Measurements from ENCODE around the gene CLCA4. TPM values are rescaled to one million over a fixed set of nuclear protein-coding genes. Genes with fewer than 3 reads are reported as not detected.
A peak's percentile ranks its signal among the peaks of the same experiment; 100 is the strongest.
"Not testable (repeated sequence)": the region's sequence is repeated elsewhere in the genome, so short reads cannot be mapped to it uniquely, and the experiment has no call there.

The CLCA4 gene
- total RNA-seq, 2 donors from 2014 or later = not detected

- ATAC-seq (no peak), DNase-seq (ENCODE audit: low spot score in 2 of 2) (no peak)
- H3K27ac Mint-ChIP-seq = no peak overlapping the region
- H3K36me3 Mint-ChIP-seq = no peaks in the 10 kb centered on the region
- no peaks in the 10 kb centered on the region for H3K9me3 Mint-ChIP-seq
Observed at GRCh38 chr1:86581231-86581630, 34.4 kb downstream of the CLCA4 start.

GRCh38 chr1:86582161-86582560 is 35.3 kb downstream of the CLCA4 start:
- no peaks in the 10 kb centered on the region for H3K9me3 Mint-ChIP-seq
- DNase-seq (ENCODE audit: low spot score in 2 of 2) = no peak

GRCh38 chr1:86583032-86583431 is 36.2 kb downstream of the CLCA4 start:
- Mint-ChIP-seq H3K36me3 (no peaks in the 10 kb centered on the region), H3K27ac (no peak overlapping the region), H3K9me3 (no peaks in the 10 kb centered on the region)
- DNase-seq (ENCODE audit: low spot score in 2 of 2) (no peak), ATAC-seq (no peak)

More at GRCh38 chr1:86582161-86582560, 35.3 kb downstream of the CLCA4 start:
- Mint-ChIP-seq H3K27ac (no peak overlapping the region), H3K36me3 (no peaks in the 10 kb centered on the region)
- no peak for ATAC-seq

- H3K27ac Mint-ChIP-seq = no peak overlapping the region
- no peaks in the 10 kb centered on the region for H3K9me3 Mint-ChIP-seq
- no peak for DNase-seq (ENCODE audit: low spot score in 2 of 2)
- no peak for ATAC-seq
- H3K36me3 Mint-ChIP-seq = no peaks in the 10 kb centered on the region
Observed at GRCh38 chr1:86583593-86583992, 36.7 kb downstream of the CLCA4 start.

- H3K27ac Mint-ChIP-seq = no peak overlapping the region
- no peak for ATAC-seq
- H3K36me3 Mint-ChIP-seq = peaks cover 0 to 10% of the 10 kb centered on the region in 2 donors
- peaks cover 6% of the 10 kb centered on the region in 2 donors for H3K9me3 Mint-ChIP-seq
- no peak for DNase-seq (ENCODE audit: low spot score in 2 of 2)
Observed at GRCh38 chr1:86594284-86594770, 47.4 kb downstream of the CLCA4 start.

GRCh38 chr1:86596224-86596623 is 49.3 kb downstream of the CLCA4 start:
- Mint-ChIP-seq H3K27ac (no peak overlapping the region), H3K36me3 (peaks cover 0 to 10% of the 10 kb centered on the region in 2 donors), H3K9me3 (peaks cover 6% of the 10 kb centered on the region in 2 donors)
- no peak for DNase-seq (ENCODE audit: low spot score in 2 of 2)
- ATAC-seq = no peak

- Mint-ChIP-seq H3K9me3 (peaks cover 6% of the 10 kb centered on the region in 2 donors), H3K27ac (no peak overlapping the region), H3K36me3 (peaks cover 0 to 10% of the 10 kb centered on the region in 2 donors)
- no peak for DNase-seq (ENCODE audit: low spot score in 2 of 2)
- no peak for ATAC-seq
Observed at GRCh38 chr1:86596741-86597290, 49.9 kb downstream of the CLCA4 start.

- ATAC-seq = not testable (repeated sequence)
Observed at GRCh38 chr1:86606080-86606479, 59.2 kb downstream of the CLCA4 start.

GRCh38 chr1:86616433-86616832 is 69.6 kb downstream of the CLCA4 start:
- no peak overlapping the region for H3K27ac Mint-ChIP-seq
- DNase-seq (ENCODE audit: low spot score in 2 of 2) (no peak), ATAC-seq (no peak)
- H3K9me3 Mint-ChIP-seq = peaks cover 17 to 22% of the 10 kb centered on the region in 2 donors
- H3K36me3 Mint-ChIP-seq = peaks cover 14 to 23% of the 10 kb centered on the region in 2 donors

More at GRCh38 chr1:86606080-86606479, 59.2 kb downstream of the CLCA4 start:
- H3K9me3 Mint-ChIP-seq = peaks cover 11 to 16% of the 10 kb centered on the region in 2 donors
- H3K36me3 Mint-ChIP-seq; H3K27ac Mint-ChIP-seq; DNase-seq (ENCODE audit: low spot score in 2 of 2): not testable (repeated sequence)

GRCh38 chr1:86616871-86617270 is 70.0 kb downstream of the CLCA4 start:
- Mint-ChIP-seq H3K9me3 (peaks cover 17 to 22% of the 10 kb centered on the region in 2 donors), H3K36me3 (peaks cover 14 to 20% of the 10 kb centered on the region in 2 donors), H3K27ac (no peak overlapping the region)
- peak; percentile 34 to 88 for ATAC-seq
- DNase-seq (ENCODE audit: low spot score in 2 of 2) = no peak

- Mint-ChIP-seq H3K27ac (no peak overlapping the region), H3K36me3 (peaks cover 7 to 15% of the 10 kb centered on the region in 2 donors), H3K9me3 (peaks cover 11 to 12% of the 10 kb centered on the region in 2 donors)
- no peak for ATAC-seq
- no peak for DNase-seq (ENCODE audit: low spot score in 2 of 2)
Observed at GRCh38 chr1:86618358-86618757, 71.5 kb downstream of the CLCA4 start.

- ATAC-seq (no peak), DNase-seq (ENCODE audit: low spot score in 2 of 2) (no peak)
- Mint-ChIP-seq H3K27ac (no peak overlapping the region), H3K36me3 (peaks cover 2 to 8% of the 10 kb centered on the region in 2 donors), H3K9me3 (peaks cover 6 to 10% of the 10 kb centered on the region in 2 donors)
Observed at GRCh38 chr1:86619313-86619712, 72.4 kb downstream of the CLCA4 start.

- H3K27ac Mint-ChIP-seq = no peak overlapping the region
- H3K36me3 Mint-ChIP-seq = no peaks in the 10 kb centered on the region
Observed at GRCh38 chr1:86621286-86621685, 74.4 kb downstream of the CLCA4 start.

More at GRCh38 chr1:86621286-86621685, 74.4 kb downstream of the CLCA4 start:
- peaks cover under 1 to 3% of the 10 kb centered on the region in 2 donors for H3K9me3 Mint-ChIP-seq
- no peak for ATAC-seq
- no peak for DNase-seq (ENCODE audit: low spot score in 2 of 2)

Other genes starting within 250 kb of the CLCA4 start
- 10 to 100 TPM; 21.3 to 29.7 TPM for gene ODF2L, start 150.8 kb upstream of the CLCA4 start, total RNA-seq
- not detected for gene CLCA2, start 122.9 kb upstream of the CLCA4 start, total RNA-seq
- gene CLCA1, start 78.2 kb upstream of the CLCA4 start, total RNA-seq = not detected
- 10 to 100 TPM; 58.0 to 59.1 TPM for gene SH3GLB1, start 157.5 kb downstream of the CLCA4 start, total RNA-seq

Data from activated naive CD4-positive, alpha-beta T cell treated with anti-CD3 and anti-CD28 coated beads, Interleukin-2, amount 50 U/mL, for 72 hours (primary cell).